Activated CD8-positive, alpha-beta T cell treated with anti-CD3 and anti-CD28 coated beads, Interleukin-2, amount 10 ng/mL, durations not matched to agents 7 days and 5 days (primary cell): ENCODE data around the gene PANK4. TPM values are rescaled to one million over a fixed set of nuclear protein-coding genes. Genes with fewer than 3 reads are reported as not detected.

Experiments used
- ATAC-seq: fragments of 150-1000 bp; cut with Tn5 transposase; one replicate; pipeline ENCODE4 v1.10.0; 2021; ENCODE audit warnings: moderate library complexity
- CTCF ChIA-PET: fragments of 350-600 bp; sonication (Branson Sonifier 250); formaldehyde crosslinking; loops from one replicate; lab custom pipeline; 2021; ENCODE audit warnings: antibody characterized with exemption; lab: Charles Lee
- POLR2A ChIA-PET: fragments of 350-600 bp; sonication (Branson Sonifier 250); formaldehyde crosslinking; loops from one replicate; lab custom pipeline; 2021; ENCODE audit warnings: antibody characterized with exemption; lab: Charles Lee
- DNase-seq: peaks from one replicate; pipeline ENCODE4 v3.0.0-alpha.2; 2020
- H3K27ac Mint-ChIP-seq: one replicate; pipeline ENCODE4 v1.8.0; 2021; ENCODE audit warnings: mild to moderate bottlenecking, mixed read lengths
- H3K27me3 Mint-ChIP-seq: one replicate; pipeline ENCODE4 v1.8.0; 2021; ENCODE audit warnings: low read depth, mixed read lengths
- H3K36me3 Mint-ChIP-seq: one replicate; pipeline ENCODE4 v1.8.0; 2021; ENCODE audit warnings: low read depth, mixed read lengths
- H3K4me1 Mint-ChIP-seq: one replicate; pipeline ENCODE4 v1.8.0; 2021; ENCODE audit warnings: low read depth, mixed read lengths
- H3K4me3 Mint-ChIP-seq: one replicate; pipeline ENCODE4 v1.8.0; 2021; ENCODE audit warnings: mild to moderate bottlenecking, mixed read lengths
- H3K9me3 Mint-ChIP-seq: one replicate; pipeline ENCODE4 v1.8.0; 2022; ENCODE audit warnings: mixed read lengths; ENCODE audit not compliant: insufficient read depth
- total RNA-seq, 2 experiments: library from RNA; stranded (reverse); gene quantifications; one replicate each; pipeline ENCODE4 v1.2.3, GENCODE V29; 2021

Gene PANK4
- total RNA-seq, 2 experiments from 2014 or later: 55.9 to 66.8 TPM

- no peak overlapping the region for H3K27ac Mint-ChIP-seq
- H3K27me3 Mint-ChIP-seq: no peaks in the 10 kb centered on the region
- CTCF ChIA-PET: no interaction called here
- DNase-seq (no peak), ATAC-seq (no peak)
- H3K36me3 Mint-ChIP-seq: peaks cover 15% of the 10 kb centered on the region
- no peaks in the 10 kb centered on the region for H3K9me3 Mint-ChIP-seq
- no peak overlapping the region for H3K4me3 Mint-ChIP-seq
- H3K4me1 Mint-ChIP-seq: no peaks in the 10 kb centered on the region
- POLR2A ChIA-PET: interaction anchor here (1.0 kb wide), 1 partner anchor 14 kb away, joined by 5 read pairs; no protein-coding TSS in a partner anchor
These were observed 18.2 kb downstream of the PANK4 start for GRCh38 chr1:2508180-2508579.

- no peaks in the 10 kb centered on the region for H3K9me3 Mint-ChIP-seq
- H3K4me3 Mint-ChIP-seq: no peak overlapping the region
- ATAC-seq: no peak
- H3K27ac Mint-ChIP-seq: no peak overlapping the region
- H3K36me3 Mint-ChIP-seq: peaks cover 15% of the 10 kb centered on the region
- ChIA-PET CTCF (no interaction called here), POLR2A (interaction anchor here (1.0 kb wide), 1 partner anchor 13 kb away, joined by 5 read pairs; no protein-coding TSS in a partner anchor)
- DNase-seq: no peak
- no peaks in the 10 kb centered on the region for H3K27me3 Mint-ChIP-seq
- no peaks in the 10 kb centered on the region for H3K4me1 Mint-ChIP-seq
These were observed 18.6 kb downstream of the PANK4 start for GRCh38 chr1:2507744-2508155.

- ChIA-PET CTCF (interaction anchor here (1.1 kb wide), 1 partner anchor 92 kb away, joined by 4 read pairs; no protein-coding TSS in a partner anchor), POLR2A (interaction anchor here (1.0 kb wide), 1 partner anchor 12 kb away, joined by 5 read pairs; no protein-coding TSS in a partner anchor)
- peaks cover 15% of the 10 kb centered on the region for H3K36me3 Mint-ChIP-seq
- H3K27ac Mint-ChIP-seq: no peak overlapping the region
- no peaks in the 10 kb centered on the region for H3K9me3 Mint-ChIP-seq
- H3K27me3 Mint-ChIP-seq: no peaks in the 10 kb centered on the region
- no peak for ATAC-seq
- no peaks in the 10 kb centered on the region for H3K4me1 Mint-ChIP-seq
- no peak for DNase-seq
- no peak overlapping the region for H3K4me3 Mint-ChIP-seq
These were observed 19.4 kb downstream of the PANK4 start for GRCh38 chr1:2506901-2507565.

- Mint-ChIP-seq H3K9me3 (no peaks in the 10 kb centered on the region), H3K4me3 (no peak overlapping the region), H3K4me1 (no peaks in the 10 kb centered on the region), H3K27me3 (no peaks in the 10 kb centered on the region), H3K27ac (no peak overlapping the region), H3K36me3 (peaks cover 10% of the 10 kb centered on the region)
- ChIA-PET CTCF (interaction anchor here (1.1 kb wide), 1 partner anchor 91 kb away, joined by 4 read pairs; no protein-coding TSS in a partner anchor), POLR2A (no interaction called here)
- no peak for DNase-seq
- ATAC-seq: no peak
These were observed 20.2 kb downstream of the PANK4 start for GRCh38 chr1:2506007-2506860.

- Mint-ChIP-seq H3K4me3 (no peak overlapping the region), H3K4me1 (peaks cover 5% of the 10 kb centered on the region), H3K27me3 (no peaks in the 10 kb centered on the region), H3K9me3 (no peaks in the 10 kb centered on the region), H3K36me3 (peaks cover 10% of the 10 kb centered on the region), H3K27ac (no peak overlapping the region)
- no peak for ATAC-seq
- CTCF ChIA-PET: interaction anchor here (1.1 kb wide), 1 partner anchor 91 kb away, joined by 4 read pairs; no protein-coding TSS in a partner anchor
- POLR2A ChIA-PET: no interaction called here
- no peak for DNase-seq
These were observed 20.9 kb downstream of the PANK4 start for GRCh38 chr1:2505461-2505994.

GRCh38 chr1:2504949-2505272 lies 21.5 kb downstream of the PANK4 start:
- CTCF ChIA-PET: no interaction called here
- Mint-ChIP-seq H3K4me3 (no peak overlapping the region), H3K27me3 (no peaks in the 10 kb centered on the region), H3K27ac (no peak overlapping the region), H3K4me1 (peaks cover 11% of the 10 kb centered on the region), H3K36me3 (peaks cover 9% of the 10 kb centered on the region), H3K9me3 (no peaks in the 10 kb centered on the region)
- no peak for ATAC-seq
- POLR2A ChIA-PET: no interaction called here
- DNase-seq: no peak

- ChIA-PET CTCF (no interaction called here), POLR2A (no interaction called here)
- no peak overlapping the region for H3K27ac Mint-ChIP-seq
- H3K9me3 Mint-ChIP-seq: no peaks in the 10 kb centered on the region
- ATAC-seq (no peak), DNase-seq (no peak)
- H3K4me3 Mint-ChIP-seq: no peak overlapping the region
- no peaks in the 10 kb centered on the region for H3K27me3 Mint-ChIP-seq
- H3K4me1 Mint-ChIP-seq: peaks cover 16% of the 10 kb centered on the region
- peaks cover 6% of the 10 kb centered on the region for H3K36me3 Mint-ChIP-seq
These were observed 22.0 kb downstream of the PANK4 start for GRCh38 chr1:2504225-2504948.

GRCh38 chr1:2503554-2504224 lies 22.7 kb downstream of the PANK4 start:
- ATAC-seq: no peak
- H3K27me3 Mint-ChIP-seq: no peaks in the 10 kb centered on the region
- no peak for DNase-seq
- no peaks in the 10 kb centered on the region for H3K9me3 Mint-ChIP-seq
- peaks cover 2% of the 10 kb centered on the region for H3K36me3 Mint-ChIP-seq
- CTCF ChIA-PET: no interaction called here
- peaks cover 21% of the 10 kb centered on the region for H3K4me1 Mint-ChIP-seq
- H3K27ac Mint-ChIP-seq: no peak overlapping the region
- H3K4me3 Mint-ChIP-seq: no peak overlapping the region
- POLR2A ChIA-PET: no interaction called here

GRCh38 chr1:2502661-2503553 lies 23.5 kb downstream of the PANK4 start:
- DNase-seq (no peak), ATAC-seq (no peak)
- Mint-ChIP-seq H3K4me1 (peaks cover 21% of the 10 kb centered on the region), H3K9me3 (no peaks in the 10 kb centered on the region), H3K36me3 (no peaks in the 10 kb centered on the region), H3K4me3 (no peak overlapping the region), H3K27me3 (no peaks in the 10 kb centered on the region), H3K27ac (no peak overlapping the region)
- ChIA-PET CTCF (no interaction called here), POLR2A (no interaction called here)

GRCh38 chr1:2502210-2502609 lies 24.2 kb downstream of the PANK4 start:
- no peaks in the 10 kb centered on the region for H3K36me3 Mint-ChIP-seq
- H3K27ac Mint-ChIP-seq: no peak overlapping the region
- CTCF ChIA-PET: no interaction called here
- ATAC-seq (no peak), DNase-seq (no peak)
- no peak overlapping the region for H3K4me3 Mint-ChIP-seq
- H3K9me3 Mint-ChIP-seq: no peaks in the 10 kb centered on the region
- POLR2A ChIA-PET: interaction anchor here (1.3 kb wide), 1 partner anchor 22 kb away, joined by 7 read pairs; no protein-coding TSS in a partner anchor
- no peaks in the 10 kb centered on the region for H3K27me3 Mint-ChIP-seq
- peaks cover 22% of the 10 kb centered on the region for H3K4me1 Mint-ChIP-seq
